ENCODE data around the gene LRRTM4. TPM values are rescaled to one million over a fixed set of nuclear protein-coding genes. Genes with fewer than 3 reads are reported as not detected.

LRRTM4 gene
- total and polyA plus RNA-seq, 2 experiments from 2014 or later: 4.5 to 15.4 TPM

- Histone ChIP-seq H3K79me2 (replicated peaks; ENCODE audit: insufficient read depth) (no peaks in the 10 kb centered on the region), H3F3A (replicated peaks; ENCODE audit: low read depth) (no peaks in the 10 kb centered on the region), H3K4me2 (no peak overlapping the region), H3K36me3 (ENCODE audit: insufficient read depth) (no peaks in the 10 kb centered on the region), H3K9me2 (ENCODE audit: insufficient read depth) (no peaks in the 10 kb centered on the region), H4K20me1 (replicated peaks; ENCODE audit: insufficient read depth) (no peaks in the 10 kb centered on the region), H3K27ac (ENCODE audit: low read depth) (no peak overlapping the region), H3K27me3 (ENCODE audit: insufficient read depth) (no peaks in the 10 kb centered on the region), H3K4me1 (ENCODE audit: insufficient read depth) (peaks cover 31% of the 10 kb centered on the region), H2AFZ (no peak overlapping the region), H3K4me3 (no peak overlapping the region)
- Mint-ChIP-seq H3K27me3 (ENCODE audit: insufficient read depth, low read depth, poor library complexity) (peaks cover 3% of the 10 kb centered on the region), H3K9me3 (no peaks in the 10 kb centered on the region), H3K4me3 (no peak overlapping the region), H3K27ac (no peak overlapping the region), H3K4me1 (peaks cover 25% of the 10 kb centered on the region), H3K36me3 (ENCODE audit: low read depth) (no peaks in the 10 kb centered on the region)
- DNase-seq (ENCODE audit: low spot score) (no peak), ATAC-seq (no peak)
- TF ChIP-seq STAT1 (IDR thresholded peaks at IDR 0.05; ENCODE audit: unreplicated experiment) (no peak), CTCF (conservative IDR thresholded peaks at IDR 0.05; ENCODE audit: low read depth in 2 of 2) (no peak), POLR2AphosphoS5 (IDR thresholded peaks at IDR 0.05; ENCODE audit: low read depth) (no peak)
Measured at GRCh38 chr2:77457665-77458064, 64.5 kb downstream of the LRRTM4 start.

GRCh38 chr2:77443076-77443475 lies 79.1 kb downstream of the LRRTM4 start:
- no peaks in the 10 kb centered on the region for H3K79me2 ChIP-seq (replicated peaks; ENCODE audit: insufficient read depth)
- no peaks in the 10 kb centered on the region for H3K9me2 ChIP-seq (ENCODE audit: insufficient read depth)
- no peak overlapping the region for H3K4me2 ChIP-seq
- Mint-ChIP-seq H3K4me1 (peaks cover 5% of the 10 kb centered on the region; the same call in 2 of the 3 replicates), H3K9me3 (no peaks in the 10 kb centered on the region; the same call in 2 of the 3 replicates), H3K27ac (no peak overlapping the region), H3K27me3 (ENCODE audit: insufficient read depth, low read depth, poor library complexity) (no peaks in the 10 kb centered on the region), H3K36me3 (ENCODE audit: low read depth) (no peaks in the 10 kb centered on the region), H3K4me3 (no peak overlapping the region)
- H3K36me3 ChIP-seq (ENCODE audit: insufficient read depth): no peaks in the 10 kb centered on the region
- no peaks in the 10 kb centered on the region for H3K27me3 ChIP-seq (ENCODE audit: insufficient read depth)
- no peak overlapping the region for H2AFZ ChIP-seq
- H3F3A ChIP-seq (replicated peaks; ENCODE audit: low read depth): no peaks in the 10 kb centered on the region
- ATAC-seq (no peak), DNase-seq (ENCODE audit: low spot score) (no peak)
- no peak overlapping the region for H3K4me3 ChIP-seq
- 0 out of 2 replicates have a peak, but pooled peaks cover 4% of the 10 kb centered on the region for H3K4me1 ChIP-seq (ENCODE audit: insufficient read depth)
- no peaks in the 10 kb centered on the region for H4K20me1 ChIP-seq (replicated peaks; ENCODE audit: insufficient read depth)
- H3K27ac ChIP-seq (ENCODE audit: low read depth): no peak overlapping the region
- TF ChIP-seq ETS1 (IDR thresholded peaks at IDR 0.05): no peak
- no peak for TF ChIP-seq EZH2phosphoT487 (IDR thresholded peaks at IDR 0.05; ENCODE audit: unreplicated experiment)
- TF ChIP-seq POLR2AphosphoS5 (IDR thresholded peaks at IDR 0.05; ENCODE audit: low read depth): no peak
- TF ChIP-seq ZNF331 (CRISPR knock-in tag; IDR thresholded peaks at IDR 0.05; ENCODE audit: low read depth): no peak
- no peak for TF ChIP-seq CREB1 (CRISPR knock-in tag; IDR thresholded peaks at IDR 0.05; ENCODE audit: low read depth)
- TF ChIP-seq STAT1 (IDR thresholded peaks at IDR 0.05; ENCODE audit: unreplicated experiment): no peak
- no peak for TF ChIP-seq ZNF114 (CRISPR knock-in tag; IDR thresholded peaks at IDR 0.05)
- no peak for TF ChIP-seq JUNB (IDR thresholded peaks at IDR 0.05; ENCODE audit: unreplicated experiment)
- no peak for TF ChIP-seq ZNF462 (CRISPR knock-in tag; IDR thresholded peaks at IDR 0.05)
- TF ChIP-seq NANOG (IDR thresholded peaks at IDR 0.05; ENCODE audit: borderline replicate concordance): no peak
- TF ChIP-seq CTCF (conservative IDR thresholded peaks at IDR 0.05; ENCODE audit: low read depth in 2 of 2): no peak
